HG02938 (cell line): ENCODE measurements around the gene GNMT.

ENCODE experiments used
- ATAC-seq: cut with Tn5 transposase; IDR thresholded peaks from one replicate; pipeline ENCODE4 v1.9.1; 2021; ENCODE audit warnings: mild to moderate bottlenecking, moderate library complexity; ENCODE audit not compliant: unreplicated experiment

GNMT gene

GRCh38 chr6:42960243-42961019 is at the start of gene GNMT:
TSS of gene GNMT (plus strand) at chr6:42960754. CDS start at chr6:42960768, 14 bp downstream.
- no peak for ATAC-seq

GRCh38 chr6:42911171-42912021 is 49.2 kb upstream of the GNMT start:
- ATAC-seq = no peak

- ATAC-seq = no peak
Observed at GRCh38 chr6:42914546-42914945, 46.0 kb upstream of the GNMT start.

- no peak for ATAC-seq
Observed at GRCh38 chr6:42915732-42916131, 44.8 kb upstream of the GNMT start, which contains the start of gene PTCRA. TSS of gene PTCRA (plus strand) at chr6:42916053. CDS start at chr6:42916070, 17 bp downstream.

- ATAC-seq = no peak
Observed at GRCh38 chr6:42916288-42916687, 44.3 kb upstream of the GNMT start.

- ATAC-seq = no peak
Observed at GRCh38 chr6:42921801-42922200, 38.8 kb upstream of the GNMT start.

- no peak for ATAC-seq
Observed at GRCh38 chr6:42923666-42924065, 36.9 kb upstream of the GNMT start.

- ATAC-seq = no peak
Observed at GRCh38 chr6:42925248-42925857, 35.2 kb upstream of the GNMT start.

GRCh38 chr6:42928986-42929820 is 31.4 kb upstream of the GNMT start, which contains the start of gene CNPY3:
TSS of gene CNPY3 (plus strand) at chr6:42929480. CDS start at chr6:42929571, 91 bp downstream.
- ATAC-seq = peak; percentile 69

GRCh38 chr6:42929821-42930360 is 30.7 kb upstream of the GNMT start:
- peak; percentile 61 for ATAC-seq

GRCh38 chr6:42932412-42932811 is 28.1 kb upstream of the GNMT start:
- no peak for ATAC-seq

GRCh38 chr6:42933205-42933604 is 27.3 kb upstream of the GNMT start:
- ATAC-seq = no peak

- no peak for ATAC-seq
Observed at GRCh38 chr6:42935322-42935721, 25.2 kb upstream of the GNMT start.

- no peak for ATAC-seq
Observed at GRCh38 chr6:42936398-42936797, 24.2 kb upstream of the GNMT start.

- no peak for ATAC-seq
Observed at GRCh38 chr6:42937548-42938427, 22.8 kb upstream of the GNMT start.

GRCh38 chr6:42938428-42938796 is 22.1 kb upstream of the GNMT start:
- no peak for ATAC-seq

- ATAC-seq = no peak
Observed at GRCh38 chr6:42938987-42939809, 21.4 kb upstream of the GNMT start.

GRCh38 chr6:42939810-42940167 is 20.8 kb upstream of the GNMT start:
- ATAC-seq = no peak
